Testis (tissue), 2 donors: ENCODE results near the gene TRAPPC11.

ENCODE experiments used
- POLR2A ChIP-seq: fragments of 450-650 bp; IDR thresholded peaks from one replicate; pipeline ENCODE4 v1.6.1; 2017; ENCODE audit warnings: antibody characterized with exemption, mild to moderate bottlenecking, moderate library complexity
- TF ChIP-seq, protein P1 (sequence below), 3 experiments: fragments of 450-650 bp in 2 of 3; fragments of 200-600 bp in 1 of 3; sonication (generic) in 1 of 3; IDR thresholded peaks; one replicate each; pipeline ENCODE4 v1.5.1; 2016 to 2019; ENCODE audit warnings: antibody characterized with exemption in 3 of 3, mild to moderate bottlenecking in 2 of 3, moderate library complexity in 1 of 3

DNA sequence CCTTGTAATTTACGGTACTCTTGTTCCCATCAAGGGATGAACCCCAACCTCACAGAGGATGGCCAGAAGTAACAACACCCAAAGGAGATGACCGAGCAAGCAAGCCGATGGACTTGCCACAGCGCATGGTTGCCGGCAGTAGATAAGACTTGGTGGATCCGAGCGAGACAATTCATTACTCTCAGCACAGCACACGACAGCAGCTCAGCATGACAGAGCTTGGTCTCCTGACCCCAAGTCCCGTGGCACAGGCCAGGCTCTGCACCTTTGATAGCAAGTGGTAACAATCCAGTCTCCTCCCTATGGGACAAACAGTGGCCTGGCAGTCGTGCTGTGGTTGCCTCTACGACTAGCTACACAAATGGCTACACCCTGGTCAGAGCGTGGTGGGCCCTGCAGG lies 26.4 kb upstream of the TRAPPC11 start:
- TF ChIP-seq, protein P1, sequence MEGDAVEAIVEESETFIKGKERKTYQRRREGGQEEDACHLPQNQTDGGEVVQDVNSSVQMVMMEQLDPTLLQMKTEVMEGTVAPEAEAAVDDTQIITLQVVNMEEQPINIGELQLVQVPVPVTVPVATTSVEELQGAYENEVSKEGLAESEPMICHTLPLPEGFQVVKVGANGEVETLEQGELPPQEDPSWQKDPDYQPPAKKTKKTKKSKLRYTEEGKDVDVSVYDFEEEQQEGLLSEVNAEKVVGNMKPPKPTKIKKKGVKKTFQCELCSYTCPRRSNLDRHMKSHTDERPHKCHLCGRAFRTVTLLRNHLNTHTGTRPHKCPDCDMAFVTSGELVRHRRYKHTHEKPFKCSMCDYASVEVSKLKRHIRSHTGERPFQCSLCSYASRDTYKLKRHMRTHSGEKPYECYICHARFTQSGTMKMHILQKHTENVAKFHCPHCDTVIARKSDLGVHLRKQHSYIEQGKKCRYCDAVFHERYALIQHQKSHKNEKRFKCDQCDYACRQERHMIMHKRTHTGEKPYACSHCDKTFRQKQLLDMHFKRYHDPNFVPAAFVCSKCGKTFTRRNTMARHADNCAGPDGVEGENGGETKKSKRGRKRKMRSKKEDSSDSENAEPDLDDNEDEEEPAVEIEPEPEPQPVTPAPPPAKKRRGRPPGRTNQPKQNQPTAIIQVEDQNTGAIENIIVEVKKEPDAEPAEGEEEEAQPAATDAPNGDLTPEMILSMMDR (IDR thresholded peaks at IDR 0.05) = no peak
- TF ChIP-seq POLR2A = no peak
